ENCODE results near the gene PCK1. TPM values are rescaled to one million over a fixed set of nuclear protein-coding genes. Genes with fewer than 3 reads are reported as not detected.

The PCK1 gene
- total RNA-seq, 4 donors from 2014 or later = 395 to 794 (median 739) TPM

DNA sequence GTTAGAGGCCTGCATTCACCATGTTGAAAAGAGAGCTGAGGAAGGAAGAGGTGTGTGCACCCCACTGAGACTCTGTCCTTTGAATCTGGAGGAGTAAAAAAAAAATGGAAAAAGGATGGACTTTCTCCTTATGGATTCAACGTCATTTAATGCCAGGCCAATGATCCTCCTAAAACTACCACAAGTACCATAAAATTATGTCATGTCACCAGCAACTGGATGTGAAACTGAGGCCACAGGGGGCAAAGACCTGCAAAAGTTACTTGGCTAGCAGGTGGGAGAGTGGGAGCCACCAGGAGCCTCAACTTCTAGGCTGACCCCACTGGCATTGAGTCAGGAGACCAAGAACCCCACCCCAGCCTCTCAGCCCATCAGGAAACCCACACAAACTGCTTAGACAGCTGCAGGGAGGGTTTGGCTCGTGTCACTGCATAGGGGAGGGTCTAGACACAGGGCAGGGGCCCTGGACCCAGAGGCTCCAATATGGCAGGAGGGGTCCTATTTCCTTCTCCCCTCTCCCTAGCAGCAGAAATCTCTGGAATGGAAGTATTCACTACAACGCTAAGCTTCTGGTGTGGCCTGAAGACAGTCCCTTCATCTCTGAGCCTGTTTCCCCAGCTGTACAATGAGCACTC lies 11.0 kb downstream of the PCK1 start:
- Histone ChIP-seq H3K27me3 (no peaks in the 10 kb centered on the region), H3K4me1 (peaks cover 0 to 25% (median 18%) of the 10 kb centered on the region in 4 donors), H3K36me3 (no peaks in the 10 kb centered on the region), H3K27ac (peak overlapping the region; percentile 37 to 67 (median 62)), H3K4me3 (no peak overlapping the region), H3K9me3 (no peaks in the 10 kb centered on the region)
- no peak for DNase-seq
- TF ChIP-seq CTCF (IDR thresholded peaks at IDR 0.05) (no peak), POLR2A (IDR thresholded peaks at IDR 0.05) (peak; percentile 21), POLR2AphosphoS5 (IDR thresholded peaks at IDR 0.05) (peak in 1 of 3 donors; percentile 51), EP300 (IDR thresholded peaks at IDR 0.05; ENCODE audit: low read depth) (no peak)
- in situ Hi-C loops (cut with MboI; ENCODE audit: low pct_ligation_motif_present in 1 of 4, low pct_unique_long_range_greater_than_20kb in 1 of 4, low sequenced_read_pairs in 3 of 4) = no loop called here
- intact Hi-C loops (cut with DNase I; ENCODE audit: low total_unique reads) = no loop called here
- 33 to 84% methylated on average over 1 to 3 of the region's 3 CpGs for WGBS, 2 donors (ENCODE audit: low coverage in 1 of 2)

DNA sequence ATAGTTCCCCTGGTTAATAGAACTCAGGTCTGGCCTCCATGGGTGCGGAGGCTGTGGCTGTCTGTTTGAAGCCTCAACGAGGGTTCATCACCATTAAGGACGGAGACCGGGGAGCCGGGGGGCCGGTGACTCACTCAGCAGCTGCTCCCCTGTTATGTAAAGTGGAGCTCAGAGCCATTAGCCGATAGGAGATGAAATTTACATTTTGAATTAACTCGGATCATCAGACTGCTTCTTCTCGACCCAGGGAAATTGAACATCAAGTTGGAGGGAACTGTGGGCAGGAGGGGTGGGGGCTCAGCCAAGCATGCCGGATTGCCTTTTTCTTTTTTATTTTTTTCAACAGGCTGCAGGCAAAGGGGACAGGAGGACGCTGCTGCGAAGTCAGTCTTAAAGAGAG lies 12.3 kb downstream of the PCK1 start:
- intact Hi-C loops (cut with DNase I; ENCODE audit: low total_unique reads) (no loop called here), in situ Hi-C loops (cut with MboI; ENCODE audit: low pct_ligation_motif_present in 1 of 4, low pct_unique_long_range_greater_than_20kb in 1 of 4, low sequenced_read_pairs in 3 of 4) (no loop called here)
- no peaks in the 10 kb centered on the region for H3K27me3 ChIP-seq
- no peak overlapping the region for H3K27ac ChIP-seq
- no peak for DNase-seq
- H3K9me3 ChIP-seq = no peaks in the 10 kb centered on the region
- H3K4me3 ChIP-seq = no peak overlapping the region
- TF ChIP-seq EP300 (IDR thresholded peaks at IDR 0.05; ENCODE audit: low read depth) (no peak), CTCF (IDR thresholded peaks at IDR 0.05) (no peak), POLR2AphosphoS5 (IDR thresholded peaks at IDR 0.05) (no peak), POLR2A (IDR thresholded peaks at IDR 0.05) (no peak)
- H3K36me3 ChIP-seq = no peaks in the 10 kb centered on the region
- H3K4me1 ChIP-seq = peaks cover 0 to 29% (median 18%) of the 10 kb centered on the region in 4 donors
- WGBS, 2 donors (ENCODE audit: low coverage in 1 of 2) = 53 to 68% methylated on average over 4 to 12 of the region's 12 CpGs

DNA sequence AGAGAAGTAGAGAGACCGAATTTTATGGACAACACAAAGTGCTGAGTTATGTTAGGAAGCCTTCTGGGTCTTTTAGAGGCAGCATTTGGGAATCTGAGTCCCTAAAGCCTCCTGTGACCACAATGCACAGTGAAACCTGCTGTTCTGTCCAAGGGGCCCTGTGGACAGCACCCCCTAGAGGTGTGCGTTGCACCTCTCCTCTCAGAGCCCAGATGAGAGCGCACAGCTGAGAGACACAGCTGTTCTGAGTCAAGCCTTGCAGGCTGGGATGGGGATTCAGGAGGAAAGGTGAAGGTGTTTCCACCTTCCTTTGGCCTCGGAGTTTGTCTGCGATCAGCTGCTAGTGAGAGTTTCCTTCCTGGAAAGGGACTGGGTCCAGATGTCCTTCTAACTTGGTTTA lies 13.0 kb downstream of the PCK1 start:
- no peak for TF ChIP-seq POLR2A (IDR thresholded peaks at IDR 0.05)
- no peak for TF ChIP-seq EP300 (IDR thresholded peaks at IDR 0.05; ENCODE audit: low read depth)
- TF ChIP-seq CTCF (IDR thresholded peaks at IDR 0.05) = no peak
- no peak for TF ChIP-seq POLR2AphosphoS5 (IDR thresholded peaks at IDR 0.05)
- H3K4me3 ChIP-seq = no peak overlapping the region
- in situ Hi-C loops (cut with MboI; ENCODE audit: low pct_ligation_motif_present in 1 of 4, low pct_unique_long_range_greater_than_20kb in 1 of 4, low sequenced_read_pairs in 3 of 4) = no loop called here
- H3K27ac ChIP-seq = no peak overlapping the region
- no peak for DNase-seq
- no peaks in the 10 kb centered on the region for H3K36me3 ChIP-seq
- WGBS, 2 donors (ENCODE audit: low coverage in 1 of 2) = 57 to 80% methylated on average over 1 to 5 of the region's 5 CpGs
- H3K9me3 ChIP-seq = no peaks in the 10 kb centered on the region
- H3K27me3 ChIP-seq = no peaks in the 10 kb centered on the region
- peaks cover 0 to 29% (median 18%) of the 10 kb centered on the region in 4 donors for H3K4me1 ChIP-seq
- intact Hi-C loops (cut with DNase I; ENCODE audit: low total_unique reads) = no loop called here

DNA sequence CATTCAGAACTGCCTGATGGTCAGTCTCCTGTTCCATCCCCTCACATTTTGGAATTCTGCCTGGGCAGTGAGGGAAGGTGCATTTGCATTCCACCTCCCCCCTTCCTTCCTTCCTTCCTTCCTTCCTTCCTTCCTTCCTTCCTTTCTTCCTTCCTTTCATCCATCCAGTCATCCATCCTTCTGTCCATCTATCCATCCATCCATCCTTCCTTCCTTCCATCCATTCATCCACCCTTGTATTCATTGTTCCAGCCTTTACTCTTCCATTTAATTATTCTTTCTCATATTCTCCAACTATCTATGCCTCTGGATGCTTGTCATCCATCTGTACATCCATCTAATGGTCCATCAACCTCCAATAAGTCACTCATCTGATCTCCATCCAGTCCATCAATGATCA lies 14.0 kb downstream of the PCK1 start:
- intact Hi-C loops (cut with DNase I; ENCODE audit: low total_unique reads) (no loop called here), in situ Hi-C loops (cut with MboI; ENCODE audit: low pct_ligation_motif_present in 1 of 4, low pct_unique_long_range_greater_than_20kb in 1 of 4, low sequenced_read_pairs in 3 of 4) (loop anchor here in 1 of 4 donors (25.0 kb wide), 1 partner anchor 188 kb away; the partner anchor contains the start of gene RBM38)

More for the DNA sequence above, 14.0 kb downstream of the PCK1 start:
- no peak overlapping the region for H3K4me3 ChIP-seq
- H3K4me1 ChIP-seq = peaks cover under 1 to 29% (median 19%) of the 10 kb centered on the region in 4 donors
- H3K27me3 ChIP-seq = no peaks in the 10 kb centered on the region
- DNase-seq = no peak
- no peaks in the 10 kb centered on the region for H3K36me3 ChIP-seq
- no peak for TF ChIP-seq CTCF (IDR thresholded peaks at IDR 0.05)
- no peak for TF ChIP-seq POLR2AphosphoS5 (IDR thresholded peaks at IDR 0.05)
- TF ChIP-seq POLR2A (IDR thresholded peaks at IDR 0.05) = no peak
- TF ChIP-seq EP300 (IDR thresholded peaks at IDR 0.05; ENCODE audit: low read depth) = no peak
- no peak overlapping the region for H3K27ac ChIP-seq
- H3K9me3 ChIP-seq = no peaks in the 10 kb centered on the region
